Stimulated activated CD8-positive, alpha-beta memory T cell treated with anti-CD3 and anti-CD28 coated beads, Interleukin-4, amount 100 ng/mL, for 4 hours (primary cell): ENCODE results near the gene CCND2.

Source experiments
- DNase-seq, 2 donors: peaks; one replicate each; pipeline ENCODE4 v3.0.0-alpha.2; 2020; ENCODE audit warnings: low read depth in 2 of 2, low spot score in 1 of 2

CCND2 gene

DNA sequence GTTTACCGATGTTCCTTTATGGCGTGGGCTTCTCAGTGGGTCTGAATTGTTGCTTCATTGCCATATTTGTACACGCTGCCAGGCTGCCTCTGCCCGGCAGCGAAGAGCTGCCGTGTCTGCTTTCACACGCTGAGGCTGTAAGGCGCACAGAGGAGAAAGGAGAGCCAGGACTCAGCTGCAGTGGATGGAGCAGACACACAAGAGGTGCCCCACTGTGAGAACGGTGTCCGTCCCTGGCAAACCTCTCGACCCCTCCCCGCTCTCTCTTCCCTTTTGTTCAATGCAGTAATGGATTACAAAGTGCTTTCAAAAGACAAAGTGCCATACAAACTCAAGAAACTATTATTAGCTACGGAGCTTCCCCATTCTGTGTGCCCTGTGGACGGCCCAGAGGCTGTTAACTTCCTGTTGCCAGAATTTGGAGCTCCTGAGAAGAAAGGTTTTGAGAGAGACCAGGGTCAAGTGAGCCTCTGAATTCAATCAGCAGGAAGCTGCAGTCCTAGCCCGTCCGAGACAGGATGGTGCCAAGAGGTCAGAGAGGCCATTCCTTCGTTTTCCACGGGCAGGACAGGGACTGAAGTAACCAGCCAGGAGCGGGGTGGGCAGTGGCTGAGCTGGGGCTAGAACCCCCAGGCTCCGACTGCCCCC is 15.8 kb downstream of the CCND2 start:
- DNase-seq: no peak

GRCh38 chr12:4289998-4290790 is 16.6 kb downstream of the CCND2 start:
- DNase-seq: no peak

- DNase-seq: no peak
Measured at GRCh38 chr12:4292341-4293073, 18.9 kb downstream of the CCND2 start.

GRCh38 chr12:4293299-4293965 is 19.9 kb downstream of the CCND2 start:
- peak in 1 of 2 donors; percentile 8 for DNase-seq

DNA sequence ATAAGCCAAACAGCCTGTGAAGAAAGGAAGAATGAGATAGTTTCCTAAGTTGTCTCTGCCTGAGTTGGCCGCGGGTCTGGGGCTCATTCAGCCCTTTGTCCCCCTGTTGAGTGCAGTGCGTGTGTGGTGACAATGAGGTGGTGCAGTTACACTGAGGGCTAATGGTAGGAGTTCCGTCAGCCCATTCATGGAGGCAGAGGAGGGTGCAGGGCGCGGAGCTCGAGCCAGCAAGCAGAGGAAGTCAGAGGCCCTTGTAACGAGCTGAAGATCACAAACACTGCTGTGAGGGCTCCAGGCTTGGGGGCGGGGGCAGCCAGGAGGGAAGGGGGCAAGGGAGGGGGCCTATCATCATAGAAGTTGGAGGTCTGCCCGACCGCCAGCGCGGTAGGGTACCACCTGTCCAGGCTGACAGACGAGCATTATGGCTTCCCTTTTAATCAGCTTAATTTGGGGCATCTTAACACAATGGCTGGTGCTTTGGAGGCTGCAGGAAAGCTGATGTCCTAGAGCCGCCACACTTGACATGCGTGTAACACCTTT is 20.5 kb downstream of the CCND2 start:
- DNase-seq: no peak

GRCh38 chr12:4296751-4297150 is 23.2 kb downstream of the CCND2 start:
- no peak for DNase-seq

DNA sequence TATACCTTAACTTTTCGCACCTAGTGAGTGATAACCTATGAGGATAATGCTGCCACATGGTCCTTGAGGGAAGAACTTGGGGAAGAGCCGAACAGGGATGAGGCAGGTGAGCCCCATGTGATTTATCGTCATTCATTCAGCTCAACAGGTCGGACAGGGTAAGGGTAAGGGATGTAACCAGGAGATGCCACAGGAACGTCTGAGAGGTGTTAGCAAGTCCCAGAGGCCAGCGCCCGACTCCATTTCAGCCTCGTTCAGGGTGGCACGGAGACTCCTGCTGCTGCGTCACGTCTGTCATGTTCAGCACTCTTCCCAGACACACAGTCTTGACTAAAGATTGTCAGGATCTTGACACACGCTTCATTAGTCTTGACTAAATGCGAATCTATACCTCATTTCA is 24.1 kb downstream of the CCND2 start:
- no peak for DNase-seq

GRCh38 chr12:4300883-4301282 is 27.3 kb downstream of the CCND2 start:
- DNase-seq: no peak

DNA sequence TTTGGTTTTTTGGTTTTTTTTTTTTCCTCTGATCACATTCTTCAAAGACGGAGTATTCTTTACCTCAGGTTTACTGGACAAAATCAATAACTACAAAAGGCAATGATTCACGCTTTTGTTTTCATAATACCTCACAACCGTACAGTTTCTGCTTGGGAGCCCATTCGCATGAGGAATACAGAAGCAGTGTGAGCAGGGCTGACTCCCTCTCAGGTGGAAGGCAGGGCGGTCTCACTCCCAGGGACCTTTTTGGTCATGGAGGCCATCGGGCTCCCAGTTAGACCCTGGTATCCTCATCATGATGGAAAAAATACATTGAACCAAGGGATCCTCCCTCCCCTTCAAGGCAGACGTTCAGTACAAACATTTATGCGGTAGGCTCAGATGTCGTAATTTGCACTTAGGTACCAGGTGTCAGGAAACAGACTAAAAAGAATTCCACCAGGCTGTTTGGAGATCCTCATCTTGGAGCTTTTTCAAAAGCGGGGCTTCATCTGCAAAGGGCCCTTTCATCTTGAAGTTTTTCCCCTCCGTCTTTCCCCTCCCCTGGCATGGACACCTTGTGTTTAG is 28.5 kb downstream of the CCND2 start:
- DNase-seq: no peak

DNA sequence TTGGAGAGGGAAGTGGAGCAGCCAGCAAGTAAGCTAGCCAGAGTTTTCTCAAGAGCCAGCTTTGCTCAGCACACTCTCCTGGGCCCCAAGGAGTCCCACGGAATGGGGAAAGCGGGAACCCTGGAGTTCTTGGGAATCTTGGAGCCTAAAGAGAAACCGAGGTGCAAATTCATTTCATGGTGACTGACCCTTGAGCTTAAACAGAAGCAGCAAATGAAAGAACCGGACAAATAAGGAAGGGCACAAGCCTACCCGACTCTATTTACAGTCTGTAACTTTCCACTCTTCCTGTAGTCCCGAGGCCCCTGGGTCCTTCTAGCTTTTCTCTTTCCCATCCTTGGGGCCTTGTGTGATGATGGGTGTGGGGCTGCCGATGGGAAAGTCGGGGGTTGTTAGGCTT is 29.3 kb downstream of the CCND2 start:
- DNase-seq: no peak

DNA sequence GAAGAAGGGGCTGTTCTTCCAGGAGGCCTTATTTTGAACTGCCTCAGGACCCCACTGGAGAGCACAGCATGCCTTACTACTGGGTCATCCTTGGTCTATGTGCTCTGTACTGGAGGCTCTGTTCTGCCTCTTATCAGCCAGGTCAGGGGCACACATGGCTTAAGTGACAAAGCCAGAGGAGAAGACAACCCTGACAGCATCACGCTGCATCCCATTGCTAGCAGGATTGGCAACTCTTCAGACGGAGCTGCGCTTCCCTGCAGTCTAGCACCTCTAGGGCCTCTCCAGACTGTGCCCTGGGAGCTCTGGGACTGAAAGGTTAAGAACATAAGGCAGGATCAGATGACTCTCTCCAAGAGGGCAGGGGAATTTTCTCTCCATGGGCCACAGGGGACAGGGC is 30.2 kb downstream of the CCND2 start:
- no peak for DNase-seq

- DNase-seq: no peak
Measured at GRCh38 chr12:4307593-4308333, 34.2 kb downstream of the CCND2 start.

- DNase-seq: no peak
Measured at GRCh38 chr12:4308334-4308950, 34.9 kb downstream of the CCND2 start.

- no peak for DNase-seq
Measured at GRCh38 chr12:4311776-4312175, 38.2 kb downstream of the CCND2 start.

DNA sequence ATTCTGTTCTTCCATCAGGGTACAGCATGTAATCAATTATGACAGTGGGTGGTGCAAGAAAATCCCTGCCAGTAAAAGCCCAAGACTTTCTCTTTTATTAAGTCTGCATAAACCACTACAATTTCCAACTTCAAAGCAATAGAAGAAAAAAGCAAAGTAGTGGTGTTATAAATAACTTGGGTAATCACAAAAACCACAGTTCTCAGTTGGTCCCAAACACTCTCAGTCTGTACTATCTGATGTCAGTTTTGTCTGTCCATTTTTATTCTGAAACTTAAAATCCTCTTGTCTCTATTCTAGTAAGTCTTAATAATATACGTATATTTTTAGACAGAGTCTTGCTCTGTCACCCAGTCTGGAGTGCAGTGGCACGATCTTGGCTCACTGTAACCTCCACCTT is 38.7 kb downstream of the CCND2 start:
- DNase-seq: no peak

- DNase-seq: peak in 1 of 2 donors; percentile 4
Measured at GRCh38 chr12:4320497-4320852, 46.9 kb downstream of the CCND2 start.

DNA sequence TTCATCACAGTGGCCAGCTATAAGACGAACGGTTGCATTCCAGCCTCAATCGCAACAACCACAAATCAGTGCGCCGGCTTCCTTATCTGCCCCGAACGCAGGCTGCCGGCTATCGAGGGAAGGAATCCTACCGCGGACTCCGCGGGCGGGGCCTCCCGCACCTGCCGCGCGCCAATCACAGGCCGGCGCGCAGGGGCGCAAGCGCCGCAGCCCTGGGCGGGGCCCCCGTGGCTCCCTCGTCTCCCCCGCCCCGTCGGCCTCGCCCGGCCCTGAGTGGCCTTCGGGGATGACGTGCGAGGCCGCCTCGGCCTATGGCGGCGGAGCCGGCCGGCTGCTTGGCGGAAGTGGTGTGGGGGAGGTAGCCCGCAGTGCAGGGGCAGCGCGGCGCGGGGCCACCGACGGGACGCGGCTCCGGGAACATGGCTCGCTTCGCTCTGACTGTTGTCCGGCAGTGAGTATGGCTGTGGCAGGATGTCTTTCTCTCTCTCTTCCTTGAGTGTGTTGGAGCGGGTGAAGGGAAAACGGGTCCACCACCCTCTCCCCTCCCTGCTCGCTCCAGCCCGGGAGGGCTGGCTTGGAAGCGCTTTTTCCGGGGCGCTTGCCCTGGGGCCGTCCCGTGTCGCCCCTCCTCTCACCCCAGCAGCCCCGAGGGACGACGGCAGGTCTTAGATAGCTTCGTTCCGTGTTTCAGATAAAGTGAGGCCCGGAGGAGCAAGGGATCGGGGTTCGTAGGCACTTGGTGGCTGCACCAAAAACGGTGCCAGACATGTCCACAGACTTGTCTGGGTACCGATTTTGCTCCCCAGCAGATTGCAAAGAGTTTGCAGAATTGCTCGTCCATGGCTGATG is 47.5 kb downstream of the CCND2 start, which contains the start of gene TIGAR:
Gene TIGAR, plus strand, starts transcription at position 361 of the 849 bp plus-strand sequence. Its CDS starts 59 bp downstream, at position 420.
- peak; percentile 65 to 81 for DNase-seq

- no peak for DNase-seq
Measured at GRCh38 chr12:4322726-4323125, 49.2 kb downstream of the CCND2 start.
